NB4 (cell line): Measurements from ENCODE around the gene TAAR1.
"Not testable (repeated sequence)": the region's sequence is repeated elsewhere in the genome, so short reads cannot be mapped to it uniquely, and the experiment has no call there.

Source experiments
- DNase-seq: peaks from one replicate; pipeline ENCODE4 v3.0.0; 2010; ENCODE audit warnings: low read depth
- H3K4me3 ChIP-seq: one replicate; pipeline ENCODE4 v1.5.1; 2011; ENCODE audit warnings: mild to moderate bottlenecking, low read depth, low read length, moderate library complexity
- CTCF ChIP-seq: IDR thresholded peaks from one replicate; pipeline ENCODE4 v1.5.1; 2012; ENCODE audit warnings: low read depth, low read length
- MYC ChIP-seq: IDR thresholded peaks from 2 replicates; pipeline ENCODE4 v1.6.1; 2011; ENCODE audit warnings: low read depth, low read length
- POLR2A ChIP-seq: IDR thresholded peaks from 2 replicates; pipeline ENCODE4 v1.6.1; 2011; ENCODE audit warnings: mild to moderate bottlenecking; ENCODE audit not compliant: insufficient read length; ENCODE audit errors: extremely low read depth
- TF ChIP-seq, protein P1 (sequence below): IDR thresholded peaks from 2 replicates; pipeline ENCODE4 v1.6.1; 2011; ENCODE audit warnings: low read depth, low read length

Gene TAAR1, protein sequence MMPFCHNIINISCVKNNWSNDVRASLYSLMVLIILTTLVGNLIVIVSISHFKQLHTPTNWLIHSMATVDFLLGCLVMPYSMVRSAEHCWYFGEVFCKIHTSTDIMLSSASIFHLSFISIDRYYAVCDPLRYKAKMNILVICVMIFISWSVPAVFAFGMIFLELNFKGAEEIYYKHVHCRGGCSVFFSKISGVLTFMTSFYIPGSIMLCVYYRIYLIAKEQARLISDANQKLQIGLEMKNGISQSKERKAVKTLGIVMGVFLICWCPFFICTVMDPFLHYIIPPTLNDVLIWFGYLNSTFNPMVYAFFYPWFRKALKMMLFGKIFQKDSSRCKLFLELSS

DNA sequence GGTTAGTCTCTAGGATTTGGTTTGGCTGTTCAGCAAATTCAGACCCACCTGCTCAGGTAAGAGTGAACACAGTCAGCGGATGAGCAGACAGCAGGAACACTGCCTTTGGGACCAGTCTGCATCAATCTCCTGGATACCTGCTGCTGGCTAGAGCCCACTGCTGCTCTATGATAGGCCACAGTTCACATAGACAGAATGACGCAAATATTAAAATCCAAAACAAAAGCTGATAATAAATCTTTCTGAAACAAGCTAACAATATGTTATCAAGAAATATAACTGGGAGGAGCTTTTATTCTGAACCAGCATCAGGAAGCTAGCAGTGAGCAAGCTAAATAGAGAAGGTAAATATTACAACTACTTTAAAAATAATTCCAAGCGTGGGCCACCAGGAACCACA lies at the start of gene TAAR1:
Gene TAAR1, minus strand, starts transcription at position 101 of the 400 bp plus-strand sequence. CDS start 13,179 bp downstream, outside the sequence.
- H3K4me3 ChIP-seq = no peak within 1 kb of the TSS
- TF ChIP-seq CTCF = no peak
- no peak for TF ChIP-seq MYC
- TF ChIP-seq POLR2A = no peak
- TF ChIP-seq, protein P1, sequence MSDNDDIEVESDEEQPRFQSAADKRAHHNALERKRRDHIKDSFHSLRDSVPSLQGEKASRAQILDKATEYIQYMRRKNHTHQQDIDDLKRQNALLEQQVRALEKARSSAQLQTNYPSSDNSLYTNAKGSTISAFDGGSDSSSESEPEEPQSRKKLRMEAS = no peak
- no peak for DNase-seq

- H3K4me3 ChIP-seq = no peak overlapping the region
- no peak for TF ChIP-seq POLR2A
- TF ChIP-seq, protein P1 = no peak
- TF ChIP-seq MYC = no peak
- no peak for TF ChIP-seq CTCF
- DNase-seq = no peak
Observed at GRCh38 chr6:132708771-132709170, 49.8 kb upstream of the TAAR1 start.

- DNase-seq = no peak
- H3K4me3 ChIP-seq = no peak overlapping the region
- TF ChIP-seq MYC (no peak), CTCF (no peak), POLR2A (no peak)
- TF ChIP-seq, protein P1 = no peak
Observed at GRCh38 chr6:132708002-132708401, 49.0 kb upstream of the TAAR1 start.

GRCh38 chr6:132706756-132707155 lies 47.8 kb upstream of the TAAR1 start:
- H3K4me3 ChIP-seq, DNase-seq: not testable (repeated sequence)

- no peak for TF ChIP-seq CTCF
- no peak for TF ChIP-seq POLR2A
- TF ChIP-seq, protein P1 = no peak
- no peak for TF ChIP-seq MYC
- H3K4me3 ChIP-seq = no peak overlapping the region
- no peak for DNase-seq
Observed at GRCh38 chr6:132703936-132704335, 45.0 kb upstream of the TAAR1 start.

GRCh38 chr6:132698608-132699007 lies 39.6 kb upstream of the TAAR1 start:
- no peak for TF ChIP-seq CTCF
- no peak for TF ChIP-seq MYC
- TF ChIP-seq POLR2A = no peak
- no peak for DNase-seq
- no peak overlapping the region for H3K4me3 ChIP-seq
